Cardiac septum (tissue), 1 donor: ENCODE data around the gene SPON2. TPM values are rescaled to one million over a fixed set of nuclear protein-coding genes. Genes with fewer than 3 reads are reported as not detected.
A peak's percentile ranks its signal among the peaks of the same experiment; 100 is the strongest.

ENCODE experiments used
- DNase-seq: peaks from one replicate; pipeline ENCODE4 v3.0.0-alpha.2; 2020; ENCODE audit warnings: low spot score
- intact Hi-C: fragments of 100-400 bp; cut with DNase I; formaldehyde crosslinking; loops from one replicate; pipeline ENCODE4 v1.14.0; 2022
- total RNA-seq: library from RNA; stranded (reverse); fragmentation: NEBNext Ultra II Directional; extraction: Animal tissue kit (Norgen Biotek cat#: 25700); gene quantifications from one replicate; pipeline ENCODE4 v1.2.1, GENCODE V29; 2021
- donor health status: DM: no; HTN: no; CAD: no.

The SPON2 gene
- total RNA-seq, 1 donor from 2014 or later, result 19.8 TPM

- DNase-seq, result no peak
- intact Hi-C loops, result loop anchor here (2.0 kb wide), 1 partner anchor 15 kb away; no protein-coding TSS in a partner anchor
Observed at GRCh38 chr4:1177274-1178141, 5.1 kb upstream of the SPON2 start.

GRCh38 chr4:1176398-1177273 lies 4.3 kb upstream of the SPON2 start:
- no peak for DNase-seq
- intact Hi-C loops, result no loop called here

DNA sequence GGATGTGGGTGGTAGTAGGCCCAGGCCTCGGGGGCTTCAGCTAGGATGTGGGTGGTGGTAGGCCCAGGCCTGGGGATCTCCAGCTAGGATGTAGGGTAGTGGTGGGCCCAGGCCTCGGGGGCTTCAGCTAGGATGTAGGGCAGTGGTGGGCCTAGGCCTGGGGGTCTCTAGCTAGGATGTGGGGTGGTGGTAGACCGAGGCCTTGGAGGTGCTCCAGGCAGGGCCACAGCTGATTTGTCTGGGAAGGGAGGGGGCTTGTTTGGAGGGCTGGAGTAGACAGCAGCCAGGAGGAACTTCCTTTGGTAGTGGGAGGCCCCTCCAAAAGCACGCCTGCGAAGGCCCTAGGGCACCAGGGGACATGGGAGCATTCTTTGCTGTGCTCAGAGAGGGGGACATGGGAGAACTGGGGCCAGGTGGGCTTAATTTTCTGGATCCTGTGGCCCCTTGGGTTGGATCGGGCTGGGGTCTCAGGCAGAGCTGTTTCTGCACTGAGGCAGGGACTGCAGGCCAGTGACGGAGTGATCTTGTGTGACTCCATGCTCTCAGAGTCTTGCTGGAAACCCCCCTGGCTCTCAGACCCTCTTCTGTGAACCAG lies 3.3 kb upstream of the SPON2 start:
- no peak for DNase-seq
- intact Hi-C loops, result no loop called here

GRCh38 chr4:1174941-1175634 lies 2.7 kb upstream of the SPON2 start:
- DNase-seq, result no peak
- intact Hi-C loops, result no loop called here

- no peak for DNase-seq
- intact Hi-C loops, result no loop called here
Observed at GRCh38 chr4:1172971-1173757, 781 bp upstream of the SPON2 start.

- DNase-seq, result peak; percentile 72
- intact Hi-C loops, result no loop called here
Observed at GRCh38 chr4:1171311-1172227, 814 bp downstream of the SPON2 start.

- DNase-seq, result no peak
- intact Hi-C loops, result no loop called here
Observed at GRCh38 chr4:1170976-1171310, 1.4 kb downstream of the SPON2 start.

- intact Hi-C loops, result no loop called here
- no peak for DNase-seq
Observed at GRCh38 chr4:1170156-1170975, 2.0 kb downstream of the SPON2 start.

DNA sequence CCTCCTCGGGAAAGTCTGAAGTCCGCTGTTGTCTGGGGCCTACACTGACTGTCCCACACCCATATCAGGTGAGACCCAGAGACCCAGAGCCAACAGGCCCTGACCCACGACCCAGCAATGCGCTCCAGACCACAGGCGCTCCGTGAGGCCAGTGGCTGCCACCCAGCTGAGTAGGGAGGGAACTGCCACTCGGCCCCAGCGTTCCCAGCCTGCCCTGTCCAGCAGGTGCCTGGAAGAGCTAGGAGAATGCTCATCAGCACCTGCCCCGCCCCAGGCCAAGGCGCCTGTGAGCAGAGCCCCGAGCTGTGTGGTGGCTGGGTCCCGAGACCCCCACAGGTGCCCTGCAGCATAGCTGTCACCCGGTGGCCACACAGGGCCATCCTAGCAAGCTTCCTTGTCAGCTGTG lies 2.7 kb downstream of the SPON2 start:
- intact Hi-C loops, result loop anchor here (5.0 kb wide), 2 partner anchors 78 to 183 kb away; partner anchors contain the start of gene CTBP1
- DNase-seq, result peak; percentile 75

DNA sequence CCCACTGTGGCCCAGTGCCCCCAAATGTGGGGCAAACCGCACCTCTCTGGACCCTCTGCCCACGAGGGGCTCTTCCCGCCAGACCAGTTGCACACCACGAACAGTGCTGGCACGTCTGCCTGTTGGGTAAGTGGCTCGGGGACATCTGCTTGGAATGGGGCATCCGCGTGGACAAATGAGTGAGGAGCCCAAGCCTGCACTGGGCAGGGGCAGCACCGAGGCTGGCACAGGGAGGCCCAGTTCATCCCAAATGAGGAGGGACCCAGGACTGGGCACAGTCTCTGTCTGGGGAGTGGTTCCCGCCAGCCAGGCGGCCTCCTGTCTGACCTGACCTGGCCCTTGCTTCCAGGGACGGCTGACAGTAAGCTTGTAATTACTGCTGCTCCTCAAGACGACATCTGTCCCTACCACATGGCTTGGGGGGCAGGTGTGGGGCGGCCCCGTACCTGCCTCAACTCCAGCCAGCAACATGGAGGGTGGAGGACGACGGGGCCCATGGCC lies 3.2 kb downstream of the SPON2 start:
- no peak for DNase-seq
- intact Hi-C loops, result loop anchor here (5.0 kb wide), 2 partner anchors 78 to 183 kb away; partner anchors contain the start of gene CTBP1

GRCh38 chr4:1168191-1169101 lies 3.9 kb downstream of the SPON2 start:
- intact Hi-C loops, result loop anchor here (5.0 kb wide), 2 partner anchors 79 to 184 kb away; partner anchors contain the start of gene CTBP1
- DNase-seq, result no peak

GRCh38 chr4:1167244-1167949 lies 5.0 kb downstream of the SPON2 start:
- DNase-seq, result peak; percentile 91
- intact Hi-C loops, result loop anchor here (2.0 to 5.0 kb wide), 4 partner anchors 65 to 185 kb away; partner anchors contain the start of gene CTBP1

- DNase-seq, result no peak
- intact Hi-C loops, result loop anchor here (2.0 to 5.0 kb wide), 4 partner anchors 66 to 186 kb away; partner anchors contain the start of gene CTBP1
Observed at GRCh38 chr4:1166509-1167243, 5.7 kb downstream of the SPON2 start.

GRCh38 chr4:1164956-1165545 lies 7.3 kb downstream of the SPON2 start:
- intact Hi-C loops, result loop anchor here (5.0 kb wide), 2 partner anchors 82 to 187 kb away; partner anchors contain the start of gene CTBP1
- DNase-seq, result no peak
